T follicular helper cell (primary cell): ENCODE data around the gene NADK2.

Experiments
- DNase-seq: peaks from one replicate; pipeline ENCODE4 v3.0.0-alpha.2; 2020; ENCODE audit warnings: low read depth

The NADK2 gene

DNA sequence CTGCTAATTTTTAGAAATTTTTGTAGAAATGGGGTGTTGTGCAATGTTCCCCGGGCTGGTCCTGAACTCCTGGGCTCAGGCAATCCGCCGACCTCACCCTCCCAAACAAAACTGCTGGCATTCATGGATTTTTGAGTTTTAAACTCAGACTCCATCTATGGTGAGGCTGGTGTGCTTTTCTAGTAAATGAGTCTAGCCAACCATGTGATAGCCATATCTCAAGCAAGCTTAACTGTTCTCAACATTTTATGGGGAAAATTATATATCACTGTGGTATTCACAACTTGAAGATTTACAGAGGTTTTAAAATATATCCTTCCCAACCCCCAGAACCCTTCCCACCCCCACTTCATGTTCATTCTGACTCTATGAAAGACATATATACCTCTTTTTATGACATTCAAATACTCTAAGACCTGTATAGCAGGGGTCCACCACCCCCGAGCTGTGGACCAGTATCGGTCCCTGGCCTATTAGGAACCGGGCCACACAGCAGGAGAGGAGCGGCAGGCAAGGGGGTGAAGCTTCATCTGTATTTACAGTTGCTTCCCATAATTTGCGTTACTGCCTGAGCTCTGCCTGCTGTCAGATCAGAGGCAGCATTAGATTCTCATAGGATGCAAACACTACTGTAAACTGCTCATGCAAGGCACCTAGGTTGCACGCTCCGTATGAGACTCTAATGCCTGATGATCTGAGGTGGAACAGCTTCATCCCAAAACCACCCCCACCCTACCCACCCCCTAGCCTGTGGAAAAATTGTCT lies 4.5 kb upstream of the NADK2 start:
- no peak for DNase-seq

DNA sequence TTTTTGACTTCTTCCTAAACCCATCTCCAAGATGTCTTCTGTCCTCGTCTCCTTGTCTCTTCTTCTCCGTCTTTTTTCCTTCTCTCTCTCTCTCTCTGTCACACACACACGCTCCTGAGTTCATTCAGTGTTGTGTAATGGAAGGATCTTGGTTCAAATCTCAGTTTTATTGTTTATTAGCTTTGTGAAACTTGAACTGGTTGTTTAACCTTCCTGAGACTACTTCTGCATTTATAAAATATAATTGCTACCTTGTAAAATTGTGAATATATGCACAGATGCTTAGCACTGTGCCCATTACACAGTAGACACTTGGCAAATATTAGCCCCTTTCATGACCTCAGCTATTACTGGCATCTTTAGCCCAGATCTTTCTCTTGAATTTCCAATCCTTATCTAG lies 2.4 kb upstream of the NADK2 start:
- DNase-seq, result no peak

DNA sequence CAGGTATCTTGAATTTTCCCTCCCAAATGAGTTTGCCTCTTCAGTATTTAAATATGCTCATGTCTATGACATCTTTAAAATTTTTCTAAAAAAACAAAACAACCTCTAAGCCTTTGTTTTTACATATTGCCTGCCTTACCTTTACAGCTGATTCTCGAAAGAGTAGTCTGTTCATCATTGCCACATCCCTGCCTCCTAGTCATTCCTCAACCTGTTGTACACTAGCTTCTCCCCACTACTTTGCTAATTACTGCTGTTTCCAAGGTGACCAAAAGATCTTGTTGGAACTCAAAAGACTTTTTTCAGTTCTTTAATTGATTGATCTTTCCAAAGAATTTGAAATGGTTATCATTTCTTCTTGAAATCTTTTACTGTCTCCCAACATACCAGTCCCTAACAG lies 1.9 kb upstream of the NADK2 start:
- DNase-seq, result no peak

DNA sequence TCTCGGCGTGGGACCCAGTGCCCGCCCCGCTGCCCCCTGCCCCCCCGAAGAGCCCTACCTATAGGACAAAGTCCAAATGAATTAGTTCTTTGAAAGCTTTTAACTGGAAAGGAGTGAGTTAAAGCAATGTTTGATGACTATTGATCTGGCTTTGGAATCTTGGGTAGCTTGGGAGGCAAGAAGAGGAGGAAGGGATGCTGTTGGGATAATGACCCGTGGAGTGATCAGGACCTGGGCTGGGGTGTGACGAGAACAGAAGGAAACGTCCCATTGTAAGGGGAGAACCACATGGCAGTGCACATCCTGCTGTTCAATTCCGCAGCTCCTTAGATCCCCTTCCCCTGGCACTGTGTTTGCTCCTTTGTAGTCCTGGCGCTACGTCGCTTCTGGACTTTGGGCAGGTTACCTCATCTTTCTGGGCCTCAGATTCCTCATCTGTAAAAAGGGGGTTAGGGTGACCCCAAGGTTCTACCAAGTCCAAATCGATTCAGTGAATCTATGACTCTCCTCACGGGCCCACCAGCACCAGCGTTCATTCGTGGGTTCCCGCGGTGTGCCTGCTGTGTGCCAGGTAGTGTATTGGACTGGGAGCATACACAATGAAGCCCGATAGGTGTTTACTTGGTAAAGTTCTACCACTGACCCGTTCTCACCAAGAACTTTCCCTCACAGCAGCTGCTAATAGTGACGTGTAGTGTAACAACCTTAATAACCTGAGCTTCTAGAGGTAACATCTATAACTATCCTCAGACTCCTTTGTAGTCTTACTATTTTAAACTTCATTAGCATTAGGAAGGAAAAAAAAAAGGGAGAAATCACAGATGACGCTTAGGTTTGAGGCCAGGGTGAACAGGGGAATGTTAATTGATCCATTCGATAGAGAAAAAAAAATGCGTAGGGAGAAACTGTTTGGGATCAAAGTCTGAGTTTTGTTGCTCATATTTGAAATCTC lies 1.1 kb upstream of the NADK2 start:
- no peak for DNase-seq

DNA sequence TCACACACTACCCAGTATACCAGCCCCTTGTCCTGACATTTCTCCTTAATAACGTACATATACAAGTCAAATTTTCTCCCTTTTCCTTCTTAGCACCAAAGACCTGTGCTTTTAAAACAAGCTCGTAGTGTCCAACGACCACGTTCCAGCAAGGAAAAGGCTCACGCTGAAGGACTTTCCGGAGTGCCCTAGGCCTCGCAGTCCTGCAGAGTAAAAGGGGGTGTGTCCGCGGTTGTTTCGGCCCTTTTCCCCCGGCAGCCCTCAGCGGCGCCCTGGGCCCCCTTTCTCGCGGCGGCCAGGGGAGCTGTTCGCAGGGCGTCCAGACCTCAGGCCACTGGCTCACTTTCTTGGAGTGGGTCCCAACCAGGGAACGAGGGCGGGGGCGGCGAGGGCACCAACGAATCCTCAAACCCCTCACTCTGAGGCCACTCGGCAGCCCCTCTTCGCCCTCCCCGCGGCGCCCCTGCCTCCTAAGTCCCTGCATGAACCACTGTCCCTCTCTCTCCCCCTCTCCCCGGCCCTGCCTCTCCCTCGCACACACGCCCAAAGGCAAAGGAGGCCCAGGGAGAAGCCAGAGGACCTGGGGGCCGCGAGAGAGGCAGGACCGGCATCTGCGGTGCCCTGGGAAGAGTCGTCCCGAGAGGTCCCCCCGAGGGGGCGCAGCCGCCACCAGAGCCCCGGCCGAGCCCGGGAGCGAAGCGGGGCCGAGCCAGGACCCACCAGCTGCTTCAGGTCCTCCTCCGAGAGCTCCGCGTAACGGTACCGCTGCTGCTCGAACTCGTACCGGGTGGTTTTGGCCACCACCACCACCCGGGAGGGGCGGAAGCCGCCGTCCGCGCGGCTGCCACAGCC lies 720 bp downstream of the NADK2 start:
- no peak for DNase-seq

DNA sequence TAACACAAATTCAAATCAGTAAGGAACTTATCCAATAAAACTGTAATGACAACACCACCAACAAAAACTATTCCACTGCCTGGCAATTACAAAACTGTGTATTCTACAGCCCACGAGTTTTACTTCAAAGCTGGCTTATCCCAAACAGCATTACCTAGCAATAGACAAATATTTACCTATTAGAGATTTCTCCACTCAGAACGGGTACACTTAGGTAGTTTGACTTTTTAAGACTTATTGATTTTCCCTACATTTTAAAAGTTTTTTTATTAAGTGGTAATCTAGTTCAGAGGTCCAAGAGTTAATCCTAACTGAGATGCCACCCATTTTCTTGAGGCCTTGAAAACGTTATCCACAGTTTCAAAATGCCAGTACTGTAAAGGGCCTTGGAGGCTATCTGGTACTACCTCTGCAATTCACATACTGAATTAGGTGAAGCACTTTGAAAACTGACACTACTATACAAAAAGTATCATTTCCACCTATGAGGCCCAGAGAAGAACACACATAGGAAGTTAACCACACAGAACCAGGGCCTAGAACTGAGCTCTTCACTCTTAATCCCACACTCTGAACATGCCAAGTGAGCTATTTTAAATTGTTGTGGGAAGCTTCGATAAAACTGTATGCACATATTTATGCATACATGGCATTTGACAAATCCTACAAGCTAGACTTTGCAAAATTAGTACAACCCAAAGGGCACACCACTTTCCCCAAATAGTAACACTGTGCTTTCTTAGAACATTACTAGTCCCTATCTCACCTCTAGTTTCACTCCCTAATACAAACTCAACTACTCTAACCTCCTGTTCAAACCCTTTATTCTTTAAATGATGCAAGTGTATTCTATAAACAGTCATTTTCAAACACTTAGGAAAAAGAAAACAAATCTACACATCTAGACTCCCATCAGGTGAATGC lies 2.1 kb downstream of the NADK2 start:
- DNase-seq, result no peak

DNA sequence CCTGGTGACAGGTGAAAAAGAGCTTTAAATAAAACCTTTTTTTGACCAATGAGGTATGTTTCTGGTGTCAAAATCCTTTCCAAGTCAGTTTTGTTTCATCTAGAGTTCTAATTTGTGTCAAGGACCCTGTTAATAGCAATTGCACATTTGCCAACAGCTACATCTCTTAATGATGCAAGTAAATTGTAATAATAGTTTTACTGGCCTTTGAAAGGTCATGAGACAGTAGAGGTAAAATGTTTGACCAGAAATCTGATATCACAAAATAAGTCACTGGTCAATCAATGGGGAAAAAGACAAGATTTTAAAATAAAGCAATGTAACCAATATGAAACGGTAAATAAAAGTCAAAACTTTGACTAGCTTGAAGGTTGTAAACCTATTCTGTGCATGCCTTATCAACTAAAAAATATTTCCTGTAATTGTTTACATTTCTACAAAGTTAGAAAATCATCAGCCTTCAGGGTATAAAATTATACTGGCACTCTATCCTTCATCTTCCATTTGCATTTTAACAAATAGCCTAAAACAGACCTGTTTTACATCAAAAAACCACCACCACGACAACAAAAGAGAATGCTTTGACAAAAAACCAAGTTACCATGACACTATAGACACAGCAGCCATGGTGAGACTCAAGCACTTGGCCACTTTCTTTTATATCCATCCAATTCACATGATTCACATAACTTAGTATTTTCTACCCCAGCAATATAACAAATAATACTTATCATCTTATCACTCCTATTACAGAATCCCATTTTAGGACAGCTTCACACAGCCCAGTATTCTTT lies 3.0 kb downstream of the NADK2 start:
- DNase-seq, result no peak

DNA sequence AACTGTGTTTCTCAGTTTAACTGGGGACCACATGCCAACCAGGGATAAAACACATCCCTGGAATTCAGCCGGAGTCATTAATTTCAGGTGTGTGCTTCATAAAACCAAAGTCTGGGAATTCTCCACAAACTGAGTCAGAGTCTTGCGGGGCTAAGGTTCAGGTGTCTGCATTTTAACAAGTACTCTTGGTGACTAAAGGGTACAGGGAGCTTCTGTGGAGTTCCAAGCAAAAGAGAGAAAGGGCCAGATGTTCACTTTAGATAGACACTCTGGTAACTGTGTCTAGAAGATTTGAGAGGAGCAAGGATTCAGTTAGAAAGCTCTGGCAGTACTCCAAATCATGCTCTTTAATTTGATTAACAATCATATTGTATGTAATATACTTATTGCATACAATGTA lies 4.0 kb downstream of the NADK2 start:
- no peak for DNase-seq

DNA sequence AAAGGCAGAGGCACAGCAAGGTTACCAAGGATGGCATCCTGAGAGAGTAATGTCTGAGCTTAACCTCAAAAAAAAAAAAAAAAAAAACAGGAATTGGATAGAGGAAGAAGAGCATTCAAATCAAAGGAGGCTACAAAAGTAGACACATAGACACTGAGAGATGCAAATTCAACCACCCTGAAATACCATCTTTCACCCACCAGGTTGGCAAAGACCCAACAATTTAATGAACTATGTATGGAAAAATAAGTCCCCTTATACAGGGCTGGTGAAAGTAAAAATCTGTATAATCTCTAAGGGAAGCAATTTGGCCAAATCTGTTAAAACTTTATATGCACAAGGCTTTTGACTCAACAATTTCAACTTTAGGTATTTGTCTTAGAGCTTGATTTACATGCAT lies 4.9 kb downstream of the NADK2 start:
- DNase-seq, result no peak

DNA sequence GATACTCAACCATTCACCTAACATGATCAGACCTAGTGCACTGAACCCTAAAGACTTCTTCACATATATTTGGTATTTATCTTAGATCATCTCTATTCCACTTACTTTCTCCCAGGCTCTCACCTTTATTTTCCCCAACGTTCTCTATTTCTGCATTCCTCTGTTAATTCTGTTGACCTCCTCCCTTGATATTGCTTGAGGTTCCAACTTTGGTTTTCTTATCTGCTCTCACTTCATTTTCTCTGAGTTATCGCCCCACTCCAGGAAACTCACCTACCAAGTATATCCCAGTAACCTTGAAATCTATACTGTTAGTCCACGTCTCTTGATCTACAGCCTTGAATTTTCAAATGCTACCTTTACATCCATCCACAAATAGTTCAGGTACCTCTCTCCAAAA lies 9.2 kb downstream of the NADK2 start:
- DNase-seq, result no peak

DNA sequence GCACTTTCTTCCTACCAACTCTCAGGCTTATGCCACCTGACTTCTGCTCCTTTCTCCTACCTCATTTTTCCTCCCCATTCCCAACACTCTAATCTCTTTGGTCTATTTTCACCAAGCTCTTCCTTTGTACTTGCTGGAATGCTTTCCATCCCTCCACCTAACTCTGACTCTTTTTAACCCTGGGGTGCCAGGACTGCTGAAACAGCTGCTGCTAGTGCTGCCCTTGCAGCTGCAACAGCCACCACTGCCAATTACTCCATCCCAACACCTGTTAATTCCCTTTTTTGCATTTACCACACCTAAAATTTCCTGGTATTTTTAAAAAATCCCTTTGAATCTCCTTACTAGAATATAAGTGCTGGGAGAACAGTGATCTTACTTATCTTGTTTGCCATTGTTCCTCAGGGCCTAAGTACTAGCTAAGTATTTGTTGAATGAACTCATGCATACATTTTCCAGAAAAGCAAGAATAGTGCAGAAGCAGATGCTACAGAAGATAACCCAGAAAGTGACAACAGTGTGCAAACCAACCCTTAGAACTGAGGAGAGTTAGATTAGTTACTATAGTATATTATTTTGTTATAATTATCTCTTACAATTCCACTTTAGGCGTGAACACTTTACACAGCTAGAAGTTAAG lies 11.5 kb downstream of the NADK2 start:
- DNase-seq, result no peak

DNA sequence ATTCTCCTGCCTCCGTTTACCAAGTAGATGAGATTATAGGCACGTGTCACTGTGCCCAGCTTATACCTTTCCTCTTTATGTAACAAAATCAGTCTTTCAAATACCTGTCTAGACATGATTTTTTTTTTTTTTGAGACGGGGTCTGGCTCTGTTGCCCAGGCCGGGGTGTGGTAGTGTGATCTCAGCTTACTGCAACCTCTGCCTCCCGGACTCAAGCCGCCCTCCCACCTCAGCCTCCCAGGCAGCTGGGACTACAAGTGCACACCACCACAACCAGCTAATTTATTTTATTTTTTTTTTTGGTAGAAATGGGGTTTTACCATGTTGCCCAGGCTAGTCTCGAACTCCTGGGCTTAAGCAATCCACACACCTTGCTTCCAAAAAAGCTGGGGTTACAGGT lies 13.2 kb downstream of the NADK2 start:
- no peak for DNase-seq

DNA sequence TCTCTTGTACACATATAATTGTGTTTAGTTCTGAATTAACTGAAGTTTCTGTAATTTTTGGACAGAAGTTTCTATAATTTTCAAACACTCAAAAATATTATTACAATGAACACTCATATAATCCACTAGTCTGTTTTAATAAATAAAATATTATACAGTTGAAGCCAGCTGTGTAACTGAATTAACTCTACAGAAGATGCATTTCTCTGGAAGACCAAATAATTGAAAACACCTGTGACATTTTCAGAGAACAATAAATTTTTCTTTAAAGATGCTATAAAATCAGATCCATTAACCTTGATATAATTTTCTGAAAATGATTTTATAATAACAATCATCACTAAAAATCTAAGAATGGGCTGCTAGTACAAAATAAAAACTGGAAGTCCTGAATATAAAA lies 14.7 kb downstream of the NADK2 start:
- DNase-seq, result no peak

DNA sequence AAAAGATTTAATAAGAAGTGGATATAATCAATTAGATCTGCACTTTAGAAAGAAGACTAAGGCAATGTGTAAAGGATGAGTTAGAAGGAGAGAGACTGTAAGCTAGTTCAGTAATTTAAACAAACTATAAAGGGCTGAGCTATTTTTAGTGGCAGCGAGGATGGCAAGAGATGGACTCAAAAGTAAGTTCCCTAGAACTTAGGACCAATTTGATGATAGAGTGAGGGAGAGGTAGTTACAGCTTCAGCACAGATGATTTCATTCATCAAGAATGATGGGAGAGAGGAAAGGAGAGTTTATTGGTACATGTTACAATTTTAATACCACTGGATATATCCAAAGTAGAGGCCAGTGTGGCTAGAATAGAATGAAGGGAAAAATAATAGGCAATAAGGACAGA lies 19.1 kb downstream of the NADK2 start:
- DNase-seq, result no peak

DNA sequence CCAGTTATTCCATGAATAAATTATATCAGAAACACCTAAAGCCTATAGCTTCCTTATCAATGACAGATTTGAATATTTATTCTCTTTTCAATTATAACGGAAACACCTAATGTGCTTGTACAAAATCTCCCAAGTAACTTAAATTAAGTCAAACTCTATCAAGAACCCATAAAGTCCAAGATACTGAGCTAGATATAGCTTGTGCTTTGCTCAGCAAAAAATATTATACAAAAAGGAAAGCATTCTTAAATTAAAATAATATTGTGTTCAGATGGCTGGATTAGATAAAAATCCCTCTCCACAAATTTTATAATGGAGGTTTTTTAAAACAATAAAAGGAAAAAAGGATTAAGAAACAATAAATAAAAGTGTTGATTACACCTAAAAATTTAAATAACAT lies 23.7 kb downstream of the NADK2 start:
- DNase-seq, result no peak

DNA sequence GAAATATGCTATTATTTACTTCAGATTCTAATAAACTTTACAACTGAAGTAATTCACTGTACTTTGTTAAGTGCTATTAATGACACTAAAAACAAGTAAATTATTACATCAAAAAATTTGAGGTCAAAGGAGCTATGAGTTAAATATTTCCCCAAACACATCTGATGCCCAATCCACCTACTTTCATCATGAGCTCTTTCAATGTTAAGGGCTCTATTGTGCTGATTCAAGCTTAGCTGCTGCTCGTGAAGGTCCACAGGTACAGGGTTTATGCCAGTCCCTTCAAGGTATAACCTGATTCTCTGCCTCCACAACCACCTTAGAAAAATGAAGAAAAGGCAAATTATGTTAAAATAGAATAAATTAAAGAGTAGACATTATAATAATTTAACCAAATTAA lies 24.2 kb downstream of the NADK2 start:
- no peak for DNase-seq

DNA sequence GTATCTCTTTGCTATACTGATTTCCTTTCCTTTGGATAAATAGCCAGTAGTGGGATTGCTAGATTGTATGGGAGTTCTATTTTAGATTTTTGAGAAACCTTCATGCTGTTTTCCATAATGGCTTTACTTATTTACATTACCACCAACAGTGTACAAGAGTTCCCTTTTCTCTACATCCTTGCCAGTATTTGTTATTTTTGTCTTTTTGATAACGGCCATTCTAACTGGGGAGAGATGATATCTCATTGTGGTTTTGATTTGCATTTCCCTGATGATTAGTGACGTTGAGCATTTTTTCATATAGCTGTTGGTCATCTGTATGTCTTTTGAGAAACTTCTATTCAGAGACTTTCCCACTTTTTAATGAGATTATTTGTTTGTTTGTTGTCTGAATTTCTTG lies 25.8 kb downstream of the NADK2 start:
- no peak for DNase-seq

DNA sequence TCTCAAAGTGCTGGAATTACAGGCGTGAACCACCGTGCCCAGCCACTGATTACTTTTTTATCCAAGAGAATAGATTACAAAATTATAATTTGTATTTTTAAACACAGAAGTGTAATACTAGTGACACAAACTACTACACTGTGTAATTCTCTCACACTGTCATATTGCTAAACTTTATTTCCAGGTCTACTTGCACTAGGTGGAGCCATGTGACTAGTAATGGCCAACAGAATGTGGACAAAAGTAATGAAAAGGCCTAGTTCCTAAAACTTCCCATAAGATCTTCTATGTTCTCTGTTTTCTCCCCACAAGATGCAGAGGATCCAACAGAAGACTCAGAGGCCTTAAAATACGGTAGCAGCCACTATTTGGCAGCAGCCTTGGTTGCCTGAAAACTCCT lies 27.3 kb downstream of the NADK2 start:
- no peak for DNase-seq

DNA sequence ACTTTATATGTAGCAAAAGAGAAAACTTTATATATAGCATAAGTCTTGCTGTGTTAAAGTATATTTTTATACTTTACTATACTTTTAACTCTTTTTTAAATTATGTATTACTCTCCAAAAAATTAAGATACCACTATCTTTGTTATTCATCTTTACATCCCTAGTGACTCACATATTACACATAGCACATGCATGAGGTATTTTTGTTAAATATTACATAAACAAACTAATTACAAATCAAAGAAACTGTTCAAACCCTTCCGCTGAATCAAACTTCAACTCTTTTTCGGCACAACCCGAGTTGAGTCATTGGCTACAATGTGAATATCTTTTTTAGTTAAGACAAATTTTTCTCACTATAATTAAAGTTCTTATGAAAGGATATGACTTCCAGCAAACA lies 32.1 kb downstream of the NADK2 start:
- no peak for DNase-seq

DNA sequence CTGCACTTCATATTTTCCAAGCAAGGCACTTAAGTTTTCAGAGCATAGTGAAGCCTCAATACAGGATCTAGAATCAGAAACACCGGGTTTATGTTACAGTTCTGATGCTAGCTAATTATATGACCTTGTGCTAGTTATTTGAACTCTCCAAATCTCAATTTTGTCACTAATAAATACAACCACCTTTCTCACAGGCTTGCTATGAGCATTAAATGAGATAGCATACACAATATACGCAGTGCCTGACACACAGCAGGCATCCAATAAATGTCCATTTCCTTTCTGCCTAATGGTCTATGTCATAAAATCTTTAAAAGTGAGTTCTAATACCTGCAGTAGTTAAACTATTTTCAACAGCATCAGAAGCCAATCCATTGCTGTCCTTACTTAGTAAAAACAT lies 32.9 kb downstream of the NADK2 start:
- no peak for DNase-seq
